Parathyroid adenoma (tissue), 2 donors: Measurements from ENCODE around the gene BIK.

Experiments used
- H2AFZ ChIP-seq: fragments of 300-600 bp; sonication (generic); one replicate; pipeline ENCODE4 v1.7.0; 2017; ENCODE audit warnings: antibody characterized with exemption, mild to moderate bottlenecking
- H3K27ac ChIP-seq: fragments of 300-600 bp; sonication (generic); one replicate; pipeline ENCODE4 v1.7.0; 2017
- H3K27me3 ChIP-seq: fragments of 300-600 bp; sonication (generic); one replicate; pipeline ENCODE4 v1.7.0; 2017; ENCODE audit warnings: low read length; ENCODE audit not compliant: control insufficient read depth, insufficient read depth
- H3K36me3 ChIP-seq: fragments of 300-600 bp; sonication (generic); one replicate; pipeline ENCODE4 v1.7.0; 2017; ENCODE audit warnings: low read length; ENCODE audit not compliant: control insufficient read depth, insufficient read depth
- H3K4me1 ChIP-seq: fragments of 300-600 bp; sonication (generic); one replicate; pipeline ENCODE4 v1.7.0; 2017; ENCODE audit warnings: control low read depth
- H3K4me2 ChIP-seq: fragments of 300-600 bp; sonication (generic); one replicate; pipeline ENCODE4 v1.7.0; 2017; ENCODE audit warnings: low read length
- H3K4me3 ChIP-seq: fragments of 300-600 bp; sonication (generic); one replicate; pipeline ENCODE4 v1.7.0; 2017; ENCODE audit warnings: low read depth, low read length
- H3K79me2 ChIP-seq: fragments of 300-600 bp; sonication (generic); one replicate; pipeline ENCODE4 v1.7.0; 2017; ENCODE audit warnings: control low read depth
- H3K9ac ChIP-seq: fragments of 300-600 bp; sonication (generic); one replicate; pipeline ENCODE4 v1.7.0; 2017; ENCODE audit warnings: mild to moderate bottlenecking
- H3K9me3 ChIP-seq: fragments of 300-600 bp; sonication (generic); one replicate; pipeline ENCODE4 v1.7.0; 2017; ENCODE audit warnings: low read length; ENCODE audit not compliant: control insufficient read depth
- TF ChIP-seq, protein P1 (sequence below): fragments of 300-600 bp; sonication (generic); IDR thresholded peaks from one replicate; pipeline ENCODE4 v1.7.0; 2017; ENCODE audit warnings: antibody characterized with exemption, mild to moderate bottlenecking
- donor health status: primary hyperparathyroidism.

The BIK gene

DNA sequence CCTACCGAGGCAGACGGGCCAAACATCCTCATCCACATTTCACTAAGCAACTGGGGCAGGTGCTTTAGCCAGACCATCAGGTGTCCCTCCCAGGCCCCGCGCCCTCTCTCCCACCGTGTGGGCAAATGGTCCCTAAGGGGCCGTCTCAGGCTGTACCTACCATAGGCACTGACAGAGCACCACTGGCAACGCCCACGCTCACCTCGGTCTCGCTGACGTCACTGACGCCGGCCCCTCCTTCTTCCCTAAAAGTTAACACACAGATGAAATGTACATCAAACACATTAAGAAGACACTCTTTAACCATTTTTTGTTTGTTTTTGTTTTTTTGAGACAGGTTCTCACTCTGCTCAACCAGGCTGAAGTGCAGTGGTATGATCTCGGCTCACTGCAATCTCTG lies 30.8 kb upstream of the BIK start:
- Histone ChIP-seq H3K79me2 (no peaks in the 10 kb centered on the region), H2AFZ (no peak overlapping the region), H3K27me3 (no peaks in the 10 kb centered on the region), H3K4me3 (no peak overlapping the region), H3K27ac (no peak overlapping the region), H3K4me1 (no peaks in the 10 kb centered on the region), H3K4me2 (no peak overlapping the region), H3K36me3 (no peaks in the 10 kb centered on the region), H3K9me3 (no peaks in the 10 kb centered on the region), H3K9ac (no peak overlapping the region)
- TF ChIP-seq, protein P1, sequence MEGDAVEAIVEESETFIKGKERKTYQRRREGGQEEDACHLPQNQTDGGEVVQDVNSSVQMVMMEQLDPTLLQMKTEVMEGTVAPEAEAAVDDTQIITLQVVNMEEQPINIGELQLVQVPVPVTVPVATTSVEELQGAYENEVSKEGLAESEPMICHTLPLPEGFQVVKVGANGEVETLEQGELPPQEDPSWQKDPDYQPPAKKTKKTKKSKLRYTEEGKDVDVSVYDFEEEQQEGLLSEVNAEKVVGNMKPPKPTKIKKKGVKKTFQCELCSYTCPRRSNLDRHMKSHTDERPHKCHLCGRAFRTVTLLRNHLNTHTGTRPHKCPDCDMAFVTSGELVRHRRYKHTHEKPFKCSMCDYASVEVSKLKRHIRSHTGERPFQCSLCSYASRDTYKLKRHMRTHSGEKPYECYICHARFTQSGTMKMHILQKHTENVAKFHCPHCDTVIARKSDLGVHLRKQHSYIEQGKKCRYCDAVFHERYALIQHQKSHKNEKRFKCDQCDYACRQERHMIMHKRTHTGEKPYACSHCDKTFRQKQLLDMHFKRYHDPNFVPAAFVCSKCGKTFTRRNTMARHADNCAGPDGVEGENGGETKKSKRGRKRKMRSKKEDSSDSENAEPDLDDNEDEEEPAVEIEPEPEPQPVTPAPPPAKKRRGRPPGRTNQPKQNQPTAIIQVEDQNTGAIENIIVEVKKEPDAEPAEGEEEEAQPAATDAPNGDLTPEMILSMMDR: no peak

DNA sequence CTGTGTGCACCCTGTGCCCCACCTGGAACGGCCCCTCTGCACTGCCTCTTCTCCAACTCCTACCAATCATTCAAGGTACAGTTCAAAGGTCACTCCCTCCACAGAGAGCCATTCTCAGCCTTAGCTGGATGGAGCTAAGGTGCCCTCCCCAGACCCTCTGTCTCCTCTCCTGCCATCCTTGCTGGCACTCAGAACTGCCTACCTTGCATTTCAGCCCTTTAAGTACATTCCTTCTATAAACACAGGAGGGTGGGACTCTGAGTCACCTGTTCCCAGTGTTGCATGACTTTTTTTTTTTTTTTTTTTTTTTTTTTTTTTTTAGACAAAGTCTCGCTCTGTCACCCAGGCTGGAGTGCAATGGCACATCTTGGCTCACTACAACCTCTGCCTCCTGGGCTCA lies 29.9 kb upstream of the BIK start:
- no peaks in the 10 kb centered on the region for H3K4me1 ChIP-seq
- no peak overlapping the region for H3K4me2 ChIP-seq
- H3K9ac ChIP-seq: no peak overlapping the region
- H3K79me2 ChIP-seq: no peaks in the 10 kb centered on the region
- no peaks in the 10 kb centered on the region for H3K9me3 ChIP-seq
- no peaks in the 10 kb centered on the region for H3K27me3 ChIP-seq
- no peaks in the 10 kb centered on the region for H3K36me3 ChIP-seq
- H2AFZ ChIP-seq: no peak overlapping the region
- H3K27ac ChIP-seq: no peak overlapping the region
- no peak overlapping the region for H3K4me3 ChIP-seq
- TF ChIP-seq, protein P1: no peak

DNA sequence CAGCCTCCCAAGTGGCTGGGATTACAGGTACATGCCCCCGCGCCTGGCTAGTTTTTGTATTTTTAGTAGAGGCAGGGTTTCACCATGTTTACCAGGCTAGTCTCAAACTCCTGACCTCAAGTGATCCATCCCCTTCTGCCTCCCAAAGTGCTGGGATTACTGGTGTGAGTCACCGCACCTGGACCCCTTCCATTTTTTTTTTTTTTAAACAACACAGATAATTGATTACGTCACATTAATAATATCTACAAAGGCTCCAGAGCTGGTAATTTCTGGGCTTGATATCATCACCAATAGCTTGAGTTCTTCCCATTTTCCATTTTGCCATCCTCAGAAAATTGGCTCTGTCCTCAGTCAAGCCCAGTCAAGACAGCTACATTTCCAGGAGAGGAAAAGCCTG lies 28.6 kb upstream of the BIK start:
- no peak overlapping the region for H3K27ac ChIP-seq
- H3K9ac ChIP-seq: no peak overlapping the region
- no peak overlapping the region for H3K4me3 ChIP-seq

DNA sequence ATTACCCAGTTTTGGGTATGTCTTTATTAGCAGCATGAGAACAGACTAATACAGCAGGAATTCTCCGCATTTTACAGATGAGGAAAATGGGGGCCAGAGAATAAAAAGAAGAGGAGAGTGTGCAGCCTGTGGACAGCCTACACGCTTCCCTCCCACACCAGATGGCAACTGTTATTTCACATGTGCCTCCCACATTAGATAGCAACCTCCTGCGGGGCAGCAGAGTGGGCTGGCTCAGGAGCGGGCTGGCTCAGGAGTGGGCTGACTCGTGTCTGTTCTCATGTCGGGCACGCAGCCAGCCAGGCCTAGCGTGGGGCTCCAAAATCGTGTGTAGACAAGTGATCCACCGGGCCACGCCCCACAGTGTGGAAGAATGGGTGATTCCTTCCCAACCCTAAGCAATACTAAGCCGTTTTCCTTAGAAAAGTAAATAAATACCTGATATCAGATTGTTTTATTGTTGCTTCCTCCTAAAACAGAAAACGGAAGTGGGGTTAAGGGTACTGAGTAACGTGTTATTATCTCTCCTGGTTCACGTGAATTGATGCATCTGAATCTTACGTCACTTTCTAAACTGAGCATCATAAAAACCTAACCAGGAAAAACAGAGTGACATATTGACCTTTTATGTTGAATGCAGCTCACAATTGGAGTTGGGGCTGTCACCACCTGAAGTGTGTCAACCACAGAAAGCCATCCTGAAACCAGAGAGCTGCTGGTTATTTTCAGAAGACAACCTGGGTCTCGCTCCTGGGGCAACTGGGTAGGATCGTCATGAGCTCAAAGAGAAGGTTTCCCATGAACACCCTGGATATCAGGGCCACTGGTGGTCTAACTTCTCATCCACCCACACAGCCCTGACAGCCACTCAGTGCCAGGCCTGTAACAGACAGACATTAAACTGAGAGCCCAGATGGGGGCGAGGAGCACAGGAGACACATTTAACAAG lies 24.6 kb upstream of the BIK start:
- H3K27me3 ChIP-seq: no peaks in the 10 kb centered on the region
- no peaks in the 10 kb centered on the region for H3K9me3 ChIP-seq
- H3K27ac ChIP-seq: no peak overlapping the region
- no peak overlapping the region for H2AFZ ChIP-seq
- H3K4me3 ChIP-seq: no peak overlapping the region
- no peak overlapping the region for H3K4me2 ChIP-seq
- H3K4me1 ChIP-seq: no peaks in the 10 kb centered on the region
- no peak overlapping the region for H3K9ac ChIP-seq
- no peaks in the 10 kb centered on the region for H3K36me3 ChIP-seq
- no peaks in the 10 kb centered on the region for H3K79me2 ChIP-seq
- TF ChIP-seq, protein P1: no peak

More for the DNA sequence above, 28.6 kb upstream of the BIK start:
- Histone ChIP-seq H3K79me2 (no peaks in the 10 kb centered on the region), H3K4me2 (no peak overlapping the region), H2AFZ (no peak overlapping the region), H3K4me1 (no peaks in the 10 kb centered on the region), H3K9me3 (no peaks in the 10 kb centered on the region), H3K27me3 (no peaks in the 10 kb centered on the region), H3K36me3 (no peaks in the 10 kb centered on the region)
- TF ChIP-seq, protein P1: no peak

DNA sequence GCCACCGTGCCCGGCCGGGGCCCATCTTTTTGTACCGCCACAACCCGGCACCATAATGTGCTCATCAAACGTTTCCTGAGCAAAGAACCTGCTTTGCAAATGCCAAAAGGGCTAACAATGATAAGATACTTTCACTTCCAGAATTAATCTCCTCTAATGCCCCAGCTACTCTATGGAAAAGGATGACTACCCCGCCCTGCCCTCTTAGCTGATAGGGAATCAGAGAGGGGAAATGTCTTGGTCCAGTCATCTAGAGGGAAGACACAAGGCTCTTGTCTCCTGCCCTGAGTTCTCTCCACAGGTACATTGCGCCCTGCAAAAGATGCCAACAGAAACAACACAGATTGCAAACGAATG lies 21.9 kb upstream of the BIK start:
- Histone ChIP-seq H3K4me3 (peak overlapping the region; percentile 66), H3K9me3 (no peaks in the 10 kb centered on the region), H3K4me1 (no peaks in the 10 kb centered on the region), H3K36me3 (no peaks in the 10 kb centered on the region), H3K27ac (no peak overlapping the region), H3K9ac (no peak overlapping the region), H2AFZ (peak overlapping the region; percentile 78), H3K4me2 (peak overlapping the region; percentile 64), H3K79me2 (no peaks in the 10 kb centered on the region), H3K27me3 (no peaks in the 10 kb centered on the region)
- TF ChIP-seq, protein P1: no peak
